ENCODE data around the gene ANKRD50.

The ANKRD50 gene

GRCh38 chr4:124641715-124642381 is 70.7 kb downstream of the ANKRD50 start:
- H3K36me3 ChIP-seq (ENCODE audit: control insufficient read depth, insufficient read depth, low read length), result no peaks in the 10 kb centered on the region
- DNase-seq (ENCODE audit: extremely low read depth, insufficient read length), result no peak
- H3K27me3 ChIP-seq (replicated peaks; ENCODE audit: control insufficient read depth, insufficient read depth, low read length), result no peaks in the 10 kb centered on the region
- H3K4me3 ChIP-seq (replicated peaks; ENCODE audit: low read depth, low read length), result no peak overlapping the region
- TF ChIP-seq CTCF (IDR thresholded peaks at IDR 0.05; ENCODE audit: insufficient read depth, low read length, poor library complexity, severe bottlenecking), result no peak

GRCh38 chr4:124640022-124640730 is 72.4 kb downstream of the ANKRD50 start:
- Histone ChIP-seq H3K36me3 (ENCODE audit: control insufficient read depth, insufficient read depth, low read length) (no peaks in the 10 kb centered on the region), H3K27me3 (replicated peaks; ENCODE audit: control insufficient read depth, insufficient read depth, low read length) (no peaks in the 10 kb centered on the region), H3K4me3 (replicated peaks; ENCODE audit: low read depth, low read length) (no peak overlapping the region)
- DNase-seq (ENCODE audit: extremely low read depth, insufficient read length), result no peak
- no peak for TF ChIP-seq CTCF (IDR thresholded peaks at IDR 0.05; ENCODE audit: insufficient read depth, low read length, poor library complexity, severe bottlenecking)

GRCh38 chr4:124637321-124637720 is 75.2 kb downstream of the ANKRD50 start:
- Histone ChIP-seq H3K36me3 (ENCODE audit: control insufficient read depth, insufficient read depth, low read length) (no peaks in the 10 kb centered on the region), H3K4me3 (replicated peaks; ENCODE audit: low read depth, low read length) (no peak overlapping the region), H3K27me3 (replicated peaks; ENCODE audit: control insufficient read depth, insufficient read depth, low read length) (no peaks in the 10 kb centered on the region)
- no peak for TF ChIP-seq CTCF (IDR thresholded peaks at IDR 0.05; ENCODE audit: insufficient read depth, low read length, poor library complexity, severe bottlenecking)
- no peak for DNase-seq (ENCODE audit: extremely low read depth, insufficient read length)

GRCh38 chr4:124636788-124637187 is 75.7 kb downstream of the ANKRD50 start:
- DNase-seq (ENCODE audit: extremely low read depth, insufficient read length), result no peak
- no peak overlapping the region for H3K4me3 ChIP-seq (replicated peaks; ENCODE audit: low read depth, low read length)
- no peaks in the 10 kb centered on the region for H3K27me3 ChIP-seq (replicated peaks; ENCODE audit: control insufficient read depth, insufficient read depth, low read length)
- no peak for TF ChIP-seq CTCF (IDR thresholded peaks at IDR 0.05; ENCODE audit: insufficient read depth, low read length, poor library complexity, severe bottlenecking)
- H3K36me3 ChIP-seq (ENCODE audit: control insufficient read depth, insufficient read depth, low read length), result no peaks in the 10 kb centered on the region

GRCh38 chr4:124635331-124635730 is 77.2 kb downstream of the ANKRD50 start:
- DNase-seq (ENCODE audit: extremely low read depth, insufficient read length), result no peak
- H3K36me3 ChIP-seq (ENCODE audit: control insufficient read depth, insufficient read depth, low read length), result no peaks in the 10 kb centered on the region
- no peaks in the 10 kb centered on the region for H3K27me3 ChIP-seq (replicated peaks; ENCODE audit: control insufficient read depth, insufficient read depth, low read length)
- no peak overlapping the region for H3K4me3 ChIP-seq (replicated peaks; ENCODE audit: low read depth, low read length)
- no peak for TF ChIP-seq CTCF (IDR thresholded peaks at IDR 0.05; ENCODE audit: insufficient read depth, low read length, poor library complexity, severe bottlenecking)

All from GM06990 (cell line).